IMR-90 (cell line): ENCODE results near the gene SGSM2. TPM values are rescaled to one million over a fixed set of nuclear protein-coding genes. Genes with fewer than 3 reads are reported as not detected.

ENCODE experiments used
- ATAC-seq: fragments of 200-7000 bp; cut with Tn5 transposase; 2 replicates; pipeline ENCODE4 v1.9.1; 2020; ENCODE audit warnings: low read depth, mild to moderate bottlenecking, moderate library complexity
- BruUV-seq: library from RNA; stranded (reverse); fragments of 400-500 nt; replicated peaks from 2 replicates; lab custom pipeline; 2021; lab: Mats Ljungman, UMichigan
- CTCF ChIA-PET: fragments of 300-600 bp; formaldehyde crosslinking; extraction: SDS; loops from one replicate; lab custom pipeline; 2021; ENCODE audit warnings: antibody characterized with exemption; lab: Yijun Ruan, JAX
- POLR2A ChIA-PET: fragments of 300-600 bp; sonication (Branson Sonifier 250); formaldehyde crosslinking; loops from one replicate; lab custom pipeline; 2022; ENCODE audit warnings: antibody characterized with exemption; ENCODE audit not compliant: unreplicated experiment; lab: Charles Lee
- DNase-seq: peaks from one replicate; pipeline ENCODE4 v3.0.0; 2013
- H2AFZ ChIP-seq: replicated peaks from 2 replicates; pipeline ENCODE3; 2013; ENCODE audit warnings: low read length, mild to moderate bottlenecking; ENCODE audit not compliant: poor library complexity
- H2AK5ac ChIP-seq: 2 replicates; pipeline ENCODE4 v1.6.1; 2013; ENCODE audit warnings: low read depth, low read length, inconsistent platforms
- H2AK9ac ChIP-seq: replicated peaks from 2 replicates; pipeline ENCODE3; 2013; ENCODE audit warnings: mild to moderate bottlenecking, low read depth, low read length, moderate library complexity; ENCODE audit not compliant: poor library complexity
- H2BK120ac ChIP-seq: 2 replicates; pipeline ENCODE4 v1.6.1; 2013; ENCODE audit warnings: low read depth, low read length, inconsistent platforms
- H2BK15ac ChIP-seq: 3 replicates; pipeline ENCODE4 v1.6.1; 2013; ENCODE audit warnings: low read depth, low read length, inconsistent platforms
- H2BK20ac ChIP-seq: 2 replicates; pipeline ENCODE4 v1.6.1; 2013; ENCODE audit warnings: low read depth, mild to moderate bottlenecking, inconsistent platforms, low read length, moderate library complexity
- H2BK5ac ChIP-seq: 2 replicates; pipeline ENCODE4 v1.6.1; 2013; ENCODE audit warnings: mild to moderate bottlenecking, low read depth, low read length, inconsistent platforms; ENCODE audit not compliant: poor library complexity, severe bottlenecking
- H3K14ac ChIP-seq: replicated peaks from 2 replicates; pipeline ENCODE4 v1.6.1; 2013; ENCODE audit warnings: low read depth, low read length, inconsistent platforms
- H3K18ac ChIP-seq: 2 replicates; pipeline ENCODE4 v1.6.1; 2013; ENCODE audit warnings: low read depth, low read length, control low read depth
- H3K23ac ChIP-seq: 2 replicates; pipeline ENCODE4 v1.6.1; 2013; ENCODE audit warnings: low read depth, low read length, inconsistent platforms
- H3K27ac ChIP-seq: 2 replicates; pipeline ENCODE4 v1.5.1; 2013; ENCODE audit warnings: mild to moderate bottlenecking, control low read depth, low read length; ENCODE audit not compliant: insufficient read depth
- H3K27me3 ChIP-seq: 2 replicates; pipeline ENCODE4 v1.6.1; 2013; ENCODE audit warnings: low read length; ENCODE audit not compliant: control insufficient read depth, insufficient read depth
- H3K36me3 ChIP-seq: 2 replicates; pipeline ENCODE4 v1.6.1; 2013; ENCODE audit warnings: low read length, mixed read lengths; ENCODE audit not compliant: control insufficient read depth, insufficient read depth
- H3K4ac ChIP-seq: 2 replicates; pipeline ENCODE4 v1.6.1; 2013; ENCODE audit warnings: low read depth, low read length, inconsistent platforms
- H3K4me1 ChIP-seq: 2 replicates; pipeline ENCODE4 v1.6.1; 2013; ENCODE audit warnings: low read length, mixed read lengths; ENCODE audit not compliant: control insufficient read depth, insufficient read depth
- H3K4me2 ChIP-seq: 2 replicates; pipeline ENCODE4 v1.6.1; 2013; ENCODE audit warnings: low read depth, mild to moderate bottlenecking, control low read depth, low read length, moderate library complexity
- H3K4me3 ChIP-seq: 2 replicates; pipeline ENCODE4 v1.5.1; 2013; ENCODE audit warnings: low read depth, mild to moderate bottlenecking, control low read depth, low read length, moderate library complexity; ENCODE audit not compliant: insufficient read depth
- H3K56ac ChIP-seq: 2 replicates; pipeline ENCODE4 v1.6.1; 2013; ENCODE audit warnings: low read length, inconsistent platforms; ENCODE audit not compliant: insufficient read depth; ENCODE audit errors: extremely low read depth
- H3K79me1 ChIP-seq, 2 experiments: 2 replicates each; pipeline ENCODE4 v1.6.1; 2013; ENCODE audit warnings: low read length in 2 of 2, inconsistent platforms in 1 of 2, low read depth in 1 of 2
- H3K9ac ChIP-seq: 2 replicates; pipeline ENCODE4 v1.6.1; 2013; ENCODE audit warnings: low read depth, low read length, control low read depth
- H3K9me1 ChIP-seq: 2 replicates; pipeline ENCODE4 v1.6.1; 2013; ENCODE audit warnings: low read length, inconsistent platforms; ENCODE audit not compliant: insufficient read depth
- H3K9me3 ChIP-seq: 2 replicates; pipeline ENCODE4 v1.6.1; 2013; ENCODE audit warnings: low read length; ENCODE audit not compliant: control insufficient read depth, insufficient read depth
- H4K20me1 ChIP-seq: 2 replicates; pipeline ENCODE4 v1.6.1; 2013; ENCODE audit warnings: low read length, inconsistent platforms; ENCODE audit not compliant: insufficient read depth
- H4K5ac ChIP-seq: 2 replicates; pipeline ENCODE4 v1.6.1; 2013; ENCODE audit warnings: mild to moderate bottlenecking, low read depth, low read length, control low read depth
- H4K8ac ChIP-seq, 2 experiments: 2 replicates each; pipeline ENCODE4 v1.6.1; 2013; ENCODE audit warnings: low read depth in 2 of 2, low read length in 2 of 2, control low read depth in 1 of 2, inconsistent platforms in 1 of 2
- H4K91ac ChIP-seq: 2 replicates; pipeline ENCODE4 v1.6.1; 2013; ENCODE audit warnings: low read depth, low read length, inconsistent platforms; ENCODE audit not compliant: insufficient read depth
- BHLHE40 ChIP-seq: fragments of 150-350 bp; IDR thresholded peaks from 2 replicates; pipeline ENCODE4 v1.6.1; 2016; ENCODE audit warnings: mild to moderate bottlenecking, low read depth, low read length
- CEBPB ChIP-seq: IDR thresholded peaks from 2 replicates; pipeline ENCODE4 v1.6.1; 2012; ENCODE audit warnings: low read depth, low read length, improper control_type of control experiment
- CHD1 ChIP-seq: IDR thresholded peaks from 2 replicates; pipeline ENCODE4 v1.6.1; 2012; ENCODE audit warnings: low read depth, low read length, improper control_type of control experiment
- CTCF ChIP-seq: conservative IDR thresholded peaks from 2 replicates; pipeline ENCODE4 v1.5.1; 2012; ENCODE audit warnings: mild to moderate bottlenecking, low read depth, low read length, improper control_type of control experiment
- FOS ChIP-seq: fragments of 150-350 bp; IDR thresholded peaks from 2 replicates; pipeline ENCODE4 v1.6.1; 2016; ENCODE audit warnings: low read depth, low read length
- MAFK ChIP-seq: IDR thresholded peaks from 2 replicates; pipeline ENCODE4 v1.6.1; 2012; ENCODE audit warnings: low read depth, low read length, improper control_type of control experiment
- MAZ ChIP-seq: IDR thresholded peaks from 2 replicates; pipeline ENCODE4 v1.6.1; 2012; ENCODE audit warnings: low read depth, mild to moderate bottlenecking, low read length, improper control_type of control experiment, moderate library complexity, borderline replicate concordance
- MXI1 ChIP-seq: IDR thresholded peaks from 2 replicates; pipeline ENCODE4 v1.6.1; 2012; ENCODE audit warnings: low read depth, mild to moderate bottlenecking, low read length, moderate library complexity, borderline replicate concordance
- NFE2L2 ChIP-seq: fragments of 150-350 bp; IDR thresholded peaks from 2 replicates; pipeline ENCODE4 v1.6.1; 2016; ENCODE audit warnings: low read depth, mild to moderate bottlenecking, low read length
- POLR2A ChIP-seq: IDR thresholded peaks from 2 replicates; pipeline ENCODE4 v1.6.1; 2012; ENCODE audit warnings: mild to moderate bottlenecking, low read depth, low read length
- RAD21 ChIP-seq: IDR thresholded peaks from 2 replicates; pipeline ENCODE4 v1.6.1; 2012; ENCODE audit warnings: low read length, improper control_type of control experiment
- RCOR1 ChIP-seq: IDR thresholded peaks from 2 replicates; pipeline ENCODE4 v1.6.1; 2012; ENCODE audit warnings: mild to moderate bottlenecking, low read length, improper control_type of control experiment; ENCODE audit not compliant: insufficient replicate concordance
- RFX5 ChIP-seq: IDR thresholded peaks from 2 replicates; pipeline ENCODE4 v1.8.0; 2012; ENCODE audit warnings: low read depth, mild to moderate bottlenecking, low read length, moderate library complexity
- SMC3 ChIP-seq: fragments of 150-350 bp; IDR thresholded peaks from 2 replicates; pipeline ENCODE4 v1.6.1; 2016; ENCODE audit warnings: low read depth, mild to moderate bottlenecking, antibody characterized with exemption, low read length, moderate library complexity
- USF2 ChIP-seq: fragments of 150-350 bp; IDR thresholded peaks from 2 replicates; pipeline ENCODE4 v1.6.1; 2017; ENCODE audit warnings: mild to moderate bottlenecking, antibody characterized with exemption, low read length, low read depth
- WGBS, 2 experiments: methylation state at CpG; one replicate each; pipeline versions ENCODE4 v1.1.5 to v1.1.7; 2013; ENCODE audit warnings: missing lambda C conversion rate in 2 of 2; ENCODE audit not compliant: insufficient read length in 1 of 2; ENCODE audit errors: extremely low coverage in 2 of 2; 5-methylcytosine and 5-hydroxymethylcytosine counted together
- dilution Hi-C: fragments of 300-500 bp; cut with HindIII; formaldehyde crosslinking; loops from one replicate; pipeline ENCODE4 v1.14.3; 2018; ENCODE audit warnings: low sequenced_read_pairs; ENCODE audit not compliant: unreplicated experiment
- in situ Hi-C: fragments of 300-500 bp; cut with MboI; formaldehyde crosslinking; loops from 3 replicates; pipeline ENCODE4 v1.14.3; 2019; ENCODE audit warnings: low sequenced_read_pairs, inconsistent platforms, mixed read lengths
- intact Hi-C: fragments of 100-400 bp; cut with micrococcal nuclease; formaldehyde crosslinking; loops from 2 replicates; pipeline ENCODE4 v1.10.0; 2022
- polyA plus RNA-seq, 3 experiments: library from polyadenylated mRNA; depleted of rRNA; stranded (reverse); fragments of >200 nt; gene quantifications; 2 replicates each; pipeline ENCODE4 v1.2.3, GENCODE V29; 2012; ENCODE audit warnings: low replicate concordance in 1 of 3
- total RNA-seq: library from RNA; depleted of rRNA; stranded (reverse); fragments of >200 nt; gene quantifications from 2 replicates; pipeline ENCODE4 v1.2.3, GENCODE V29; 2012

Gene SGSM2
- total and polyA plus RNA-seq, 2 of the 4 experiments (the other 2 are of a cell fraction): 13.6 to 81.2 TPM

- Histone ChIP-seq H3K4me1 (no peaks in the 10 kb centered on the region), H4K8ac (no peak overlapping the region), H3K9me3 (no peaks in the 10 kb centered on the region), H3K23ac (no peak overlapping the region; the same call in 1 of the 2 replicates), H4K91ac (no peak overlapping the region), H2BK5ac (no peak overlapping the region), H3K27me3 (no peaks in the 10 kb centered on the region), H2AK5ac (no peak overlapping the region), H4K20me1 (no peaks in the 10 kb centered on the region; the same call in 1 of the 2 replicates), H3K56ac (no peak overlapping the region), H3K79me1 (no peaks in the 10 kb centered on the region), H2BK20ac (no peak overlapping the region), H3K27ac (no peak overlapping the region), H3K4ac (no peak overlapping the region), H2AFZ (no peak overlapping the region), H2AK9ac (no peak overlapping the region), H2BK15ac (no peak overlapping the region), H3K18ac (no peak overlapping the region), H2BK120ac (no peak overlapping the region), H3K4me3 (no peak overlapping the region), H3K14ac (no peak overlapping the region), H3K9ac (no peak overlapping the region), H4K5ac (no peak overlapping the region), H3K36me3 (peaks cover 54% of the 10 kb centered on the region), H3K9me1 (0 out of 2 replicates have a peak, but pooled peaks cover 3% of the 10 kb centered on the region), H3K4me2 (no peak overlapping the region)
- POLR2A ChIA-PET: no interaction called here
- WGBS, 2 experiments: 100% methylated on average over 2 of the region's 11 CpGs; no CpG with 5 or more reads in 1 of the 2 experiments
- dilution Hi-C loops (no loop called here), in situ Hi-C loops (loop anchor here (5.0 kb wide), 1 partner anchor 38 kb away; no protein-coding TSS in a partner anchor), intact Hi-C loops (no loop called here)
- no peak for ATAC-seq
- no TSS peak for BruUV-seq
- DNase-seq: no peak
- CTCF ChIA-PET: no interaction called here
- TF ChIP-seq CEBPB (no peak), MXI1 (no peak), NFE2L2 (no peak), CHD1 (no peak), SMC3 (no peak), RCOR1 (no peak), FOS (no peak), BHLHE40 (no peak), MAFK (no peak), POLR2A (no peak), USF2 (no peak), RFX5 (no peak), CTCF (no peak), MAZ (no peak), RAD21 (no peak)
Measured at GRCh38 chr17:2374549-2375285, 37.4 kb downstream of the SGSM2 start.
